ENCODE results near the gene TNNI2. TPM values are rescaled to one million over a fixed set of nuclear protein-coding genes. Genes with fewer than 3 reads are reported as not detected.

The TNNI2 gene
- total RNA-seq, 1 donor from 2014 or later, result not detected

GRCh38 chr11:1820463-1821325, 18.1 kb upstream of the TNNI2 start:
- intact Hi-C loops (cut with micrococcal nuclease), result no loop called here

GRCh38 chr11:1821562-1821961, 17.2 kb upstream of the TNNI2 start:
- intact Hi-C loops (cut with micrococcal nuclease), result no loop called here

- intact Hi-C loops (cut with micrococcal nuclease), result no loop called here
Observed at GRCh38 chr11:1822648-1823375, 16.0 kb upstream of the TNNI2 start.

GRCh38 chr11:1823376-1824220, 15.2 kb upstream of the TNNI2 start:
- intact Hi-C loops (cut with micrococcal nuclease), result no loop called here

GRCh38 chr11:1824221-1825038, 14.4 kb upstream of the TNNI2 start:
- intact Hi-C loops (cut with micrococcal nuclease), result no loop called here

- intact Hi-C loops (cut with micrococcal nuclease), result no loop called here
Observed at GRCh38 chr11:1825039-1825740, 13.6 kb upstream of the TNNI2 start.

- intact Hi-C loops (cut with micrococcal nuclease), result no loop called here
Observed at GRCh38 chr11:1825785-1826451, 12.9 kb upstream of the TNNI2 start.

GRCh38 chr11:1826552-1827094, 12.2 kb upstream of the TNNI2 start:
- intact Hi-C loops (cut with micrococcal nuclease), result no loop called here

- intact Hi-C loops (cut with micrococcal nuclease), result no loop called here
Observed at GRCh38 chr11:1827095-1827813, 11.5 kb upstream of the TNNI2 start.

- intact Hi-C loops (cut with micrococcal nuclease), result no loop called here
Observed at GRCh38 chr11:1827931-1828330, 10.8 kb upstream of the TNNI2 start.

- intact Hi-C loops (cut with micrococcal nuclease), result no loop called here
Observed at GRCh38 chr11:1828542-1828941, 10.2 kb upstream of the TNNI2 start.

- intact Hi-C loops (cut with micrococcal nuclease), result no loop called here
Observed at GRCh38 chr11:1829039-1829820, 9.6 kb upstream of the TNNI2 start.

- intact Hi-C loops (cut with micrococcal nuclease), result loop anchor here (5.0 kb wide), 1 partner anchor 73 kb away; no protein-coding TSS in a partner anchor
Observed at GRCh38 chr11:1830004-1830321, 8.8 kb upstream of the TNNI2 start.

GRCh38 chr11:1830322-1831223, 8.2 kb upstream of the TNNI2 start:
- intact Hi-C loops (cut with micrococcal nuclease), result loop anchor here (5.0 kb wide), 1 partner anchor 73 kb away; no protein-coding TSS in a partner anchor

- intact Hi-C loops (cut with micrococcal nuclease), result loop anchor here (1.0 to 5.0 kb wide), 3 partner anchors 74 to 179 kb away; no protein-coding TSS in a partner anchor
Observed at GRCh38 chr11:1831338-1832210, 7.2 kb upstream of the TNNI2 start.
